DOHH2 (cell line): ENCODE data around the gene CLDN11.

Experiments
- EZH2phosphoT487 ChIP-seq: fragments of 200-600 bp; sonication (generic); IDR thresholded peaks from 2 replicates; pipeline ENCODE4 v1.6.1; 2017; ENCODE audit warnings: borderline replicate concordance, mild to moderate bottlenecking, antibody characterized with exemption, low read length, moderate library complexity, mixed read lengths
- TF ChIP-seq, protein P1 (sequence below): fragments of 200-600 bp; sonication (generic); IDR thresholded peaks from one replicate; pipeline ENCODE4 v1.5.1; 2014; ENCODE audit warnings: antibody characterized with exemption, mild to moderate bottlenecking, low read depth, low read length; ENCODE audit not compliant: poor library complexity, severe bottlenecking

DNA sequence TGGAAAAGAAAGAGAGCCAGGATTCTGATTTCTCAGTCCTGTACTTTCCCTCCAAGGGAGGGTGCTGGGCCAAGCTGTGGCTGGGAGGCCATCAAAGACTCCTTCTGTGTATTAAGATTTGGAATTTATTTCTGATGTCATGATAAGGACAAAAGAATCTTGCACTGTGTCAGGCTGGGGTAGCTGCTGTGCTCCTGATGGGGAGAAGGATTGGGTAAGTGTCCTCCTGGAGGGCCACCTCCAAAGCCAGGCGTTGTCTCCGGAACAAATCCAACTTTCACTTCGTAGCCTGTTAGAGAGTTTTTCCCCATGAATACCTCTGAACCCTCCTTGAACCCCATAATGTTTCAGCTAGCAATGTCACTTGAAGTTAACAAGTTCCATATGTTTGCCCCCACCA is 29.9 kb downstream of the CLDN11 start:
- TF ChIP-seq, protein P1, sequence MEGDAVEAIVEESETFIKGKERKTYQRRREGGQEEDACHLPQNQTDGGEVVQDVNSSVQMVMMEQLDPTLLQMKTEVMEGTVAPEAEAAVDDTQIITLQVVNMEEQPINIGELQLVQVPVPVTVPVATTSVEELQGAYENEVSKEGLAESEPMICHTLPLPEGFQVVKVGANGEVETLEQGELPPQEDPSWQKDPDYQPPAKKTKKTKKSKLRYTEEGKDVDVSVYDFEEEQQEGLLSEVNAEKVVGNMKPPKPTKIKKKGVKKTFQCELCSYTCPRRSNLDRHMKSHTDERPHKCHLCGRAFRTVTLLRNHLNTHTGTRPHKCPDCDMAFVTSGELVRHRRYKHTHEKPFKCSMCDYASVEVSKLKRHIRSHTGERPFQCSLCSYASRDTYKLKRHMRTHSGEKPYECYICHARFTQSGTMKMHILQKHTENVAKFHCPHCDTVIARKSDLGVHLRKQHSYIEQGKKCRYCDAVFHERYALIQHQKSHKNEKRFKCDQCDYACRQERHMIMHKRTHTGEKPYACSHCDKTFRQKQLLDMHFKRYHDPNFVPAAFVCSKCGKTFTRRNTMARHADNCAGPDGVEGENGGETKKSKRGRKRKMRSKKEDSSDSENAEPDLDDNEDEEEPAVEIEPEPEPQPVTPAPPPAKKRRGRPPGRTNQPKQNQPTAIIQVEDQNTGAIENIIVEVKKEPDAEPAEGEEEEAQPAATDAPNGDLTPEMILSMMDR, result no peak
- no peak for TF ChIP-seq EZH2phosphoT487
